ENCODE results near the gene SUPT4H1. TPM values are rescaled to one million over a fixed set of nuclear protein-coding genes. Genes with fewer than 3 reads are reported as not detected.

SUPT4H1 gene
- total and polyA plus RNA-seq, 2 of the 4 experiments (the other 2 are of a cell fraction): 51.6 to 129 TPM

- no peak for ATAC-seq (ENCODE audit: low read depth)
These were observed 10.0 kb downstream of the SUPT4H1 start for GRCh38 chr17:58341861-58342475.

More at GRCh38 chr17:58341861-58342475, 10.0 kb downstream of the SUPT4H1 start:
- 94% methylated on average over 2 of the region's 4 CpGs; no CpG with 5 or more reads in 1 of the 2 experiments for WGBS, 2 experiments (ENCODE audit: extremely low coverage in 2 of 2, insufficient read length in 1 of 2)
- Histone ChIP-seq H4K20me1 (ENCODE audit: insufficient read depth, low read length) (no peaks in the 10 kb centered on the region), H2BK5ac (ENCODE audit: low read depth, low read length, poor library complexity, severe bottlenecking) (no peak overlapping the region), H3K4me1 (ENCODE audit: control insufficient read depth, insufficient read depth, low read length) (peaks cover 26% of the 10 kb centered on the region), H3K9me3 (ENCODE audit: control insufficient read depth, insufficient read depth, low read length) (no peaks in the 10 kb centered on the region), H2AFZ (replicated peaks; ENCODE audit: low read length, poor library complexity) (no peak overlapping the region), H3K9me1 (ENCODE audit: insufficient read depth, low read length) (peaks cover 28% of the 10 kb centered on the region), H3K79me1 (ENCODE audit: low read depth in 1 of 2, low read length in 2 of 2) (peaks cover 12 to 24% of the 10 kb centered on the region in 2 experiments), H3K27me3 (ENCODE audit: control insufficient read depth, insufficient read depth, low read length) (no peaks in the 10 kb centered on the region), H2BK20ac (ENCODE audit: low read depth, low read length) (no peak overlapping the region), H4K91ac (ENCODE audit: insufficient read depth, low read depth, low read length) (no peak overlapping the region), H2BK15ac (ENCODE audit: low read depth, low read length) (no peak overlapping the region), H2AK5ac (ENCODE audit: low read depth, low read length) (no peak overlapping the region), H3K4me2 (ENCODE audit: low read depth, low read length) (no peak overlapping the region), H4K8ac (ENCODE audit: low read depth in 2 of 2, low read length in 2 of 2) (no peak overlapping the region), H3K18ac (ENCODE audit: low read depth, low read length) (no peak overlapping the region), H4K5ac (ENCODE audit: low read depth, low read length) (no peak overlapping the region), H3K4me3 (ENCODE audit: insufficient read depth, low read depth, low read length) (no peak overlapping the region), H2BK120ac (ENCODE audit: low read depth, low read length) (no peak overlapping the region), H3K4ac (ENCODE audit: low read depth, low read length) (no peak overlapping the region), H3K23ac (ENCODE audit: low read depth, low read length) (no peak overlapping the region), H3K56ac (ENCODE audit: extremely low read depth, insufficient read depth, low read length) (no peak overlapping the region), H3K36me3 (ENCODE audit: control insufficient read depth, insufficient read depth, low read length) (peaks cover 28% of the 10 kb centered on the region), H3K14ac (replicated peaks; ENCODE audit: low read depth, low read length) (no peak overlapping the region), H3K9ac (ENCODE audit: low read depth, low read length) (no peak overlapping the region), H2AK9ac (replicated peaks; ENCODE audit: low read depth, low read length, poor library complexity) (peak overlapping the region; percentile 43), H3K27ac (ENCODE audit: insufficient read depth, low read length) (no peak overlapping the region)
- dilution Hi-C loops (cut with HindIII; ENCODE audit: low sequenced_read_pairs, unreplicated experiment): no loop called here
- POLR2A ChIA-PET (ENCODE audit: unreplicated experiment): interaction anchor here (0.9 kb wide), 1 partner anchor 10 kb away, joined by 3 read pairs; the partner anchor contains the start of gene SUPT4H1
- in situ Hi-C loops (cut with MboI; ENCODE audit: low sequenced_read_pairs): loop anchor here (25.0 kb wide), 1 partner anchor 480 kb away; the partner anchor contains the start of gene MRPS23
- DNase-seq: no peak
- no TSS peak for BruUV-seq (replicated peaks)
- CTCF ChIA-PET: interaction anchor here (0.5 kb wide), 1 partner anchor 1277 kb away, joined by 4 read pairs; no protein-coding TSS in a partner anchor
- intact Hi-C loops (cut with micrococcal nuclease): no loop called here
- no peak for TF ChIP-seq SMC3 (IDR thresholded peaks at IDR 0.05; ENCODE audit: low read depth, low read length)
- TF ChIP-seq RFX5 (IDR thresholded peaks at IDR 0.05; ENCODE audit: low read depth, low read length): no peak
- no peak for TF ChIP-seq CEBPB (IDR thresholded peaks at IDR 0.05; ENCODE audit: low read depth, low read length)
- TF ChIP-seq MXI1 (IDR thresholded peaks at IDR 0.05; ENCODE audit: borderline replicate concordance, low read depth, low read length): no peak
- TF ChIP-seq CHD1 (IDR thresholded peaks at IDR 0.05; ENCODE audit: low read depth, low read length): no peak
- TF ChIP-seq NFE2L2 (IDR thresholded peaks at IDR 0.05; ENCODE audit: low read depth, low read length): no peak
- no peak for TF ChIP-seq MAFK (IDR thresholded peaks at IDR 0.05; ENCODE audit: low read depth, low read length)
- TF ChIP-seq ELK1 (IDR thresholded peaks at IDR 0.05; ENCODE audit: borderline replicate concordance, low read depth, low read length): no peak
- TF ChIP-seq POLR2A (IDR thresholded peaks at IDR 0.05; ENCODE audit: low read depth, low read length): no peak
- no peak for TF ChIP-seq FOS (IDR thresholded peaks at IDR 0.05; ENCODE audit: low read depth, low read length)
- TF ChIP-seq BHLHE40 (IDR thresholded peaks at IDR 0.05; ENCODE audit: low read depth, low read length): no peak
- no peak for TF ChIP-seq CTCF (conservative IDR thresholded peaks at IDR 0.05; ENCODE audit: low read depth, low read length)
- no peak for TF ChIP-seq RAD21 (IDR thresholded peaks at IDR 0.05; ENCODE audit: low read length)
- TF ChIP-seq MAZ (IDR thresholded peaks at IDR 0.05; ENCODE audit: borderline replicate concordance, low read depth, low read length): no peak

All from IMR-90 (cell line).